K562 (cell line): ENCODE results near the gene SPATA6. TPM values are rescaled to one million over a fixed set of nuclear protein-coding genes. Genes with fewer than 3 reads are reported as not detected.

Source experiments
- ATAC-seq: fragments of 200-7000 bp; cut with Tn5 transposase; 3 replicates; pipeline ENCODE4 v1.9.1; 2020; ENCODE audit warnings: moderate library complexity
- BruUV-seq: library from RNA; stranded (reverse); fragments of 400-500 nt; replicated peaks from 2 replicates; lab custom pipeline; 2021; lab: Mats Ljungman, UMichigan
- CTCF ChIA-PET: fragments of 300-600 bp; formaldehyde crosslinking; extraction: SDS; loops from one replicate; lab custom pipeline; 2021; ENCODE audit warnings: low intra/inter-chr PET ratio; lab: Yijun Ruan, JAX
- POLR2A ChIA-PET: fragments of 300-600, 350-650 bp; sonication (Branson Sonifier 250); formaldehyde crosslinking; extraction: SDS; loops from one replicate; lab custom pipeline; 2021; ENCODE audit warnings: antibody characterized with exemption, inconsistent platforms; lab: Yijun Ruan, JAX
- DNase-seq, 4 experiments: peaks; one replicate each; pipeline versions ENCODE4 v3.0.0 to v3.0.0-alpha.2; 2011 to 2018; ENCODE audit warnings: low spot score in 3 of 4, mixed read lengths in 3 of 4; ENCODE audit errors: extremely low read depth in 1 of 4
- FAIRE-seq: peaks from 2 replicates; lab custom pipeline; 2011; peaks lifted over from hg19 to GRCh38; lab: Jason Lieb, UNC
- H2AFZ ChIP-seq: 2 replicates; pipeline ENCODE4 v1.6.0; 2011; ENCODE audit warnings: low read depth, low read length, control low read depth, inconsistent platforms
- H3K27ac ChIP-seq: fragments of 200-600 bp; 3 replicates; pipeline ENCODE4 v1.8.0; 2011; ENCODE audit warnings: low read depth, mild to moderate bottlenecking, control low read depth, inconsistent platforms, low read length, moderate library complexity, mixed read lengths; ENCODE audit errors: extremely low read depth
- H3K27me3 ChIP-seq, 2 experiments: fragments of 300-600 bp in 1 of 2; 2 replicates in 1 of 2; 3 replicates in 1 of 2; pipeline versions ENCODE4 v1.6.0 to v1.8.0; 2011; ENCODE audit warnings: inconsistent platforms in 2 of 2, low read length in 2 of 2, mild to moderate bottlenecking in 1 of 2, mixed read lengths in 1 of 2, moderate library complexity in 1 of 2; ENCODE audit not compliant: control insufficient read depth in 2 of 2, insufficient read depth in 2 of 2
- H3K36me3 ChIP-seq: fragments of 300-600 bp; 3 replicates; pipeline ENCODE4 v1.8.0; 2011; ENCODE audit warnings: mild to moderate bottlenecking, low read length, inconsistent platforms; ENCODE audit not compliant: control insufficient read depth, insufficient read depth
- H3K4me1 ChIP-seq, 2 experiments: fragments of 200-600 bp in 1 of 2; replicated peaks in 1 of 2; 2 replicates in 1 of 2; 3 replicates in 1 of 2; pipeline versions ENCODE4 v1.5.1 to v1.8.0; 2011; ENCODE audit warnings: inconsistent platforms in 2 of 2, low read length in 2 of 2, mild to moderate bottlenecking in 1 of 2, mixed read lengths in 1 of 2, moderate library complexity in 1 of 2; ENCODE audit not compliant: control insufficient read depth in 2 of 2, insufficient read depth in 2 of 2
- H3K4me2 ChIP-seq: 2 replicates; pipeline ENCODE4 v1.6.1; 2011; ENCODE audit warnings: low read length, control low read depth, inconsistent platforms, mixed read lengths; ENCODE audit not compliant: insufficient read depth
- H3K4me3 ChIP-seq: fragments of 200-600 bp; sonication (generic), shearing (Covaris generic); 2 replicates; pipeline ENCODE4 v1.5.1; 2016; ENCODE audit warnings: control low read depth, inconsistent platforms
- H3K79me2 ChIP-seq: fragments of 200-600 bp; 3 replicates; pipeline ENCODE4 v1.8.0; 2011; ENCODE audit warnings: low read length, inconsistent platforms; ENCODE audit not compliant: control insufficient read depth, insufficient read depth
- H3K9ac ChIP-seq, 2 experiments: 2 replicates each; pipeline versions ENCODE4 v1.6.0 to v1.6.1; 2011; ENCODE audit warnings: low read depth in 2 of 2, low read length in 2 of 2, control low read depth in 1 of 2, inconsistent platforms in 1 of 2, mild to moderate bottlenecking in 1 of 2, mixed read lengths in 1 of 2; ENCODE audit not compliant: insufficient read depth in 1 of 2
- H3K9me1 ChIP-seq: one replicate; pipeline ENCODE4 v1.6.0; 2011; ENCODE audit warnings: inconsistent platforms, mild to moderate bottlenecking, low read length, moderate library complexity; ENCODE audit not compliant: control insufficient read depth, insufficient read depth
- H3K9me3 ChIP-seq: replicated peaks from 2 replicates; pipeline ENCODE4 v1.5.1; 2011; ENCODE audit warnings: low read depth, low read length, inconsistent platforms; ENCODE audit not compliant: control insufficient read depth, insufficient read depth
- H4K20me1 ChIP-seq: replicated peaks from 2 replicates; pipeline ENCODE4 v1.6.1; 2011; ENCODE audit warnings: low read length, inconsistent platforms, mixed read lengths; ENCODE audit not compliant: control insufficient read depth, insufficient read depth
- DMBX1 ChIP-seq: fragments of 250-450 bp; sonication (Bioruptor Pico); IDR thresholded peaks from 2 replicates; pipeline ENCODE4 v1.8.0; 2022; ENCODE audit warnings: inconsistent platforms, mild to moderate bottlenecking, moderate library complexity, borderline replicate concordance
- ESRRB ChIP-seq: fragments of 250-450 bp; sonication (Bioruptor Pico); IDR thresholded peaks from 2 replicates; pipeline ENCODE4 v1.5.0; 2020; ENCODE audit warnings: mild to moderate bottlenecking, moderate library complexity, borderline replicate concordance
- FOSL1 ChIP-seq: fragments of 200-800 bp; sonication (Bioruptor generic); conservative IDR thresholded peaks from 2 replicates; pipeline ENCODE4 v1.6.1; 2016; ENCODE audit warnings: missing genetic modification characterization, missing compliant biosample characterization
- GATAD2B ChIP-seq: fragments of 450-650 bp; IDR thresholded peaks from 2 replicates; pipeline ENCODE4 v1.6.1; 2017; ENCODE audit warnings: mild to moderate bottlenecking, borderline replicate concordance
- NCOA1 ChIP-seq: fragments of 450-650 bp; IDR thresholded peaks from 2 replicates; pipeline ENCODE4 v1.6.1; 2016; ENCODE audit warnings: low read depth
- SMAD1 ChIP-seq: fragments of 150-350 bp; IDR thresholded peaks from 2 replicates; pipeline ENCODE4 v1.6.1; 2014; ENCODE audit warnings: low read length, low read depth; ENCODE audit not compliant: partially characterized antibody
- ZNF77 ChIP-seq: fragments of 250-450 bp; sonication (Bioruptor Pico); IDR thresholded peaks from 2 replicates; pipeline ENCODE4 v1.5.0; 2020
- WGBS: fragments of 100-300 bp; shearing (Covaris generic); methylation state at CpG from one replicate; pipeline ENCODE4 v1.1.6; 2016; ENCODE audit warnings: low coverage, mixed read lengths; ENCODE audit not compliant: insufficient coverage; ENCODE audit errors: missing lambda C conversion rate; 5-methylcytosine and 5-hydroxymethylcytosine counted together
- in situ Hi-C: fragments of 300-500 bp; cut with MboI; formaldehyde crosslinking; loops from 4 replicates; pipeline ENCODE4 v1.15.0; 2018; ENCODE audit warnings: inconsistent platforms, mixed read lengths
- intact Hi-C: fragments of 100-400 bp; cut with micrococcal nuclease; formaldehyde crosslinking; loops from 2 replicates; pipeline ENCODE4 v1.14.2; 2022
- polyA plus RNA-seq, 8 experiments: library from polyadenylated mRNA; depleted of rRNA in 4 of 8; stranded (reverse) in 5 of 8; unstranded in 3 of 8; fragments of >200 nt; fragmentation: Nextera tagmentation in 2 of 8; fragmentation: Illumina TruSeq in 1 of 8; extraction: Ambion mirVana in 2 of 8; extraction: Trizol in 1 of 8; gene quantifications; 2 replicates each; pipeline versions ENCODE4 v1.2.1 to v1.2.3, GENCODE V29; 2011 to 2014; ENCODE audit warnings: inconsistent platforms in 1 of 8, missing spikeins in 1 of 8
- total RNA-seq, 7 experiments: library from RNA; depleted of rRNA in 6 of 7; stranded (reverse); fragments of >200 nt in 6 of 7; fragmentation: Illumina TruSeq in 2 of 7; extraction: Trizol in 2 of 7; gene quantifications; 2 replicates each; pipeline versions ENCODE4 v1.2.1 to v1.2.3, GENCODE V29; 2011 to 2021; ENCODE audit warnings: low replicate concordance in 1 of 7
- TF ChIP-seq, protein P1 (sequence below), 2 experiments: fragments of 450-650 bp in 1 of 2; sonication (generic) in 1 of 2; formaldehyde crosslinking; conservative IDR thresholded peaks; 2 replicates each; pipeline versions ENCODE4 v1.4.0 to v1.8.1; 2020 to 2022; ENCODE audit warnings: mild to moderate bottlenecking in 1 of 2, missing genetic modification reagents in 1 of 2

SPATA6 gene
- total and polyA plus RNA-seq, 9 of the 15 experiments (the other 6 are each of a cell fraction or from before 2014, with no cell fraction given): 0.01 to 0.91 (median 0.18) TPM

DNA sequence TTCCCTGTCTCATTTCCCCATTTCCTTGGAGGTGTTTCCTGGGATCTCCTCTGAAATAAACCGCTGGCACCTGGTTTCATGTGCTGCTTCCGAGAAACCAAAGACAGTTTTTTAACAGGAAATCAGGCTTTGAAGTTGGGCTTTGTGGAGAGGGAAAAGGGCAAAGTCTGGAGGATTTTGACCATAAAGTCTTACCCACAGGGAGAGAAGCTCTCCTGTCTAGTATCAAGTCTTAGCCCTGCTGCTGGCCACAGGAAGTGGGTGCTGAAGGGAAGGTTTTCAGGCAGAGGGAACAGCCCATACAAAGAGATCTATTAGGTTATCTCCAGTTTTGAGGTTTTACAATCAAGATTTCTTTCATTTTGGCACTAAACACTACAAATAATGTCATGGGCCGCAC lies 220.2 kb downstream of the SPATA6 start:
- no TSS peak for BruUV-seq
- Histone ChIP-seq H3K9me3 (no peaks in the 10 kb centered on the region), H3K9ac (no peak overlapping the region), H3K27me3 (no peaks in the 10 kb centered on the region), H2AFZ (no peak overlapping the region), H3K4me1 (no peaks in the 10 kb centered on the region), H3K9me1 (no peaks in the 10 kb centered on the region), H3K4me2 (no peak overlapping the region), H3K36me3 (no peaks in the 10 kb centered on the region), H4K20me1 (no peaks in the 10 kb centered on the region), H3K79me2 (no peaks in the 10 kb centered on the region), H3K4me3 (no peak overlapping the region), H3K27ac (no peak overlapping the region)
- ATAC-seq: no peak
- CTCF ChIA-PET: no interaction called here
- 0% methylated on average over 3 of the region's 3 CpGs for WGBS
- intact Hi-C loops (no loop called here), in situ Hi-C loops (no loop called here)
- TF ChIP-seq ZNF77 (CRISPR knock-in tag) (no peak), SMAD1 (no peak), ESRRB (no peak), FOSL1 (no peak), NCOA1 (no peak), DMBX1 (CRISPR knock-in tag) (no peak), GATAD2B (no peak)
- TF ChIP-seq, protein P1, sequence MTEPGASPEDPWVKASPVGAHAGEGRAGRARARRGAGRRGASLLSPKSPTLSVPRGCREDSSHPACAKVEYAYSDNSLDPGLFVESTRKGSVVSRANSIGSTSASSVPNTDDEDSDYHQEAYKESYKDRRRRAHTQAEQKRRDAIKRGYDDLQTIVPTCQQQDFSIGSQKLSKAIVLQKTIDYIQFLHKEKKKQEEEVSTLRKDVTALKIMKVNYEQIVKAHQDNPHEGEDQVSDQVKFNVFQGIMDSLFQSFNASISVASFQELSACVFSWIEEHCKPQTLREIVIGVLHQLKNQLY (CRISPR knock-in tag; conservative IDR thresholded peaks at IDR 0.05): no peak
- no peak for FAIRE-seq
- POLR2A ChIA-PET: interaction anchor here (0.8 kb wide), 1 partner anchor 7 kb away, joined by 3 read pairs; no protein-coding TSS in a partner anchor
- no peak for DNase-seq
